OCI-LY3 (cell line): Measurements from ENCODE around the gene TAPT1.

Experiments
- EZH2phosphoT487 ChIP-seq: fragments of 200-600 bp; shearing (Covaris generic); IDR thresholded peaks from 2 replicates; pipeline ENCODE4 v1.6.1; 2018; ENCODE audit warnings: antibody characterized with exemption, mixed run types, low read depth
- TF ChIP-seq, protein P1 (sequence below): fragments of 200-600, 300-600 bp; sonication (generic); IDR thresholded peaks from 2 replicates; pipeline ENCODE4 v1.5.1; 2014; ENCODE audit warnings: antibody characterized with exemption, low read length, low read depth

DNA sequence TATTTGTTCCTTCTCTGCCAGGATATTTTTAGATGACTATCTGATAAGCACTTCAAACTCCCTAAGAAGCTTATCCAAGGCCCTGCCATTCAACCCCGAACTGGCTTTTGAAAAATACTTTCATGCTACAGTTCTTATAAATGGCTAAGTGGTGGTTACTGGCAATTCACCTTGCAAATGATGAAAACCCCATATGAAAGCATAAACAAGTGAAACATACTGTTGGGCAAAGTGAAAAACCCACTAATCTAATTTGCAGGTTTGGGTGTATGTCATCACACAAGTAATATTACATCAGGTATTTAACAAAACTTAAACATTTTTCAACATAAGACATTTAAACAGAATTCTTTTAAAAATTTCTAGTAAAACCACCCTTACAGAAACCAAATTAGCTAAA, 31.1 kb downstream of the TAPT1 start:
- TF ChIP-seq EZH2phosphoT487 = no peak
- TF ChIP-seq, protein P1, sequence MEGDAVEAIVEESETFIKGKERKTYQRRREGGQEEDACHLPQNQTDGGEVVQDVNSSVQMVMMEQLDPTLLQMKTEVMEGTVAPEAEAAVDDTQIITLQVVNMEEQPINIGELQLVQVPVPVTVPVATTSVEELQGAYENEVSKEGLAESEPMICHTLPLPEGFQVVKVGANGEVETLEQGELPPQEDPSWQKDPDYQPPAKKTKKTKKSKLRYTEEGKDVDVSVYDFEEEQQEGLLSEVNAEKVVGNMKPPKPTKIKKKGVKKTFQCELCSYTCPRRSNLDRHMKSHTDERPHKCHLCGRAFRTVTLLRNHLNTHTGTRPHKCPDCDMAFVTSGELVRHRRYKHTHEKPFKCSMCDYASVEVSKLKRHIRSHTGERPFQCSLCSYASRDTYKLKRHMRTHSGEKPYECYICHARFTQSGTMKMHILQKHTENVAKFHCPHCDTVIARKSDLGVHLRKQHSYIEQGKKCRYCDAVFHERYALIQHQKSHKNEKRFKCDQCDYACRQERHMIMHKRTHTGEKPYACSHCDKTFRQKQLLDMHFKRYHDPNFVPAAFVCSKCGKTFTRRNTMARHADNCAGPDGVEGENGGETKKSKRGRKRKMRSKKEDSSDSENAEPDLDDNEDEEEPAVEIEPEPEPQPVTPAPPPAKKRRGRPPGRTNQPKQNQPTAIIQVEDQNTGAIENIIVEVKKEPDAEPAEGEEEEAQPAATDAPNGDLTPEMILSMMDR = no peak
